ENCODE results near the gene NAA10.

The NAA10 gene

GRCh38 chrX:153926858-153927671, 7.8 kb downstream of the NAA10 start:
- peak overlapping the region; percentile 82 for H3K4me3 Mint-ChIP-seq
- H3K9me3 Mint-ChIP-seq, result peaks cover 58% of the 10 kb centered on the region
- no peak for TF ChIP-seq CTCF (IDR thresholded peaks at IDR 0.05)
- H3K36me3 Mint-ChIP-seq (ENCODE audit: low read depth), result peaks cover 18% of the 10 kb centered on the region
- H3K27ac Mint-ChIP-seq, result peak overlapping the region; percentile 74
- DNase-seq, result no peak
- H3K27me3 Mint-ChIP-seq (ENCODE audit: low read depth, poor library complexity), result peaks cover 3% of the 10 kb centered on the region
- H3K4me1 Mint-ChIP-seq, result peaks cover 37% of the 10 kb centered on the region

GRCh38 chrX:153926552-153926857, 8.3 kb downstream of the NAA10 start:
- no peak overlapping the region for H3K27ac Mint-ChIP-seq
- DNase-seq, result no peak
- peak overlapping the region; percentile 82 for H3K4me3 Mint-ChIP-seq
- no peak for TF ChIP-seq CTCF (IDR thresholded peaks at IDR 0.05)
- H3K4me1 Mint-ChIP-seq, result peaks cover 41% of the 10 kb centered on the region
- peaks cover 3% of the 10 kb centered on the region for H3K27me3 Mint-ChIP-seq (ENCODE audit: low read depth, poor library complexity)
- peaks cover 15% of the 10 kb centered on the region for H3K36me3 Mint-ChIP-seq (ENCODE audit: low read depth)
- peaks cover 53% of the 10 kb centered on the region for H3K9me3 Mint-ChIP-seq

- no peak for TF ChIP-seq CTCF (IDR thresholded peaks at IDR 0.05)
- Mint-ChIP-seq H3K9me3 (peaks cover 47% of the 10 kb centered on the region), H3K27ac (peak within 1 kb of the TSS; percentile 39), H3K4me3 (peak within 1 kb of the TSS; percentile 82), H3K4me1 (peaks cover 41% of the 10 kb centered on the region), H3K36me3 (ENCODE audit: low read depth) (peaks cover 9% of the 10 kb centered on the region), H3K27me3 (ENCODE audit: low read depth, poor library complexity) (peaks cover 3% of the 10 kb centered on the region)
- DNase-seq, result no peak
Measured at GRCh38 chrX:153925739-153926551, 8.9 kb downstream of the NAA10 start, which contains the start of gene ARHGAP4. TSS of gene ARHGAP4 (minus strand) at chrX:153926264. CDS start at chrX:153926202, 62 bp downstream.

DNA sequence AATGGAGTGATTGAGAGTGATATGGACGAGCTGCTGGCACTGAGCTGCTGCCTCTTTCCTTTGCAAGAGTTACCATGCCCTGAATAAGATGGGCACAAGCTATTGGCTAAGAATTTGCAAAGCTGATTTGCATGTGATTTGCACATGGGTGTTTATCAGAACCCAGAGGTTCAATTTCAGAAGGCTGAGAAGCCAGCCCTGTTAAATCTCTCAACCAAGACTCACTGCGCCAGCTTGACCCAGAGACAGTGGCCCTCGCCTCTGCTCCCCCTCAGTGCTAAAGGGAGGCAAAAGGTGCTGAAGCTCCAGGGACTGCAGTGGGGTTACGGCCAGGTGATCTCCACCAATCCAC, 9.5 kb downstream of the NAA10 start:
- peaks cover 5% of the 10 kb centered on the region for H3K36me3 Mint-ChIP-seq (ENCODE audit: low read depth)
- TF ChIP-seq CTCF (IDR thresholded peaks at IDR 0.05), result no peak
- H3K9me3 Mint-ChIP-seq, result peaks cover 41% of the 10 kb centered on the region
- H3K4me1 Mint-ChIP-seq, result peaks cover 41% of the 10 kb centered on the region
- no peak overlapping the region for H3K27ac Mint-ChIP-seq
- DNase-seq, result no peak
- H3K27me3 Mint-ChIP-seq (ENCODE audit: low read depth, poor library complexity), result peaks cover 3% of the 10 kb centered on the region
- peak overlapping the region; percentile 67 for H3K4me3 Mint-ChIP-seq

GRCh38 chrX:153924149-153924861, 10.5 kb downstream of the NAA10 start:
- peak overlapping the region; percentile 18 for H3K4me3 Mint-ChIP-seq
- DNase-seq, result no peak
- H3K9me3 Mint-ChIP-seq, result peaks cover 46% of the 10 kb centered on the region
- peaks cover 5% of the 10 kb centered on the region for H3K36me3 Mint-ChIP-seq (ENCODE audit: low read depth)
- no peak overlapping the region for H3K27ac Mint-ChIP-seq
- no peak for TF ChIP-seq CTCF (IDR thresholded peaks at IDR 0.05)
- peaks cover 41% of the 10 kb centered on the region for H3K4me1 Mint-ChIP-seq
- peaks cover 3% of the 10 kb centered on the region for H3K27me3 Mint-ChIP-seq (ENCODE audit: low read depth, poor library complexity)
